GM13977 (cell line): ENCODE results near the gene ABCD1.

ENCODE experiments used
- DNase-seq: peaks from one replicate; pipeline ENCODE4 v3.0.0; 2012; ENCODE audit warnings: low spot score
- in situ Hi-C: fragments of 300-500 bp; cut with MboI; formaldehyde crosslinking; loops from one replicate; pipeline ENCODE4 v1.12.0; 2022; ENCODE audit warnings: low sequenced_read_pairs, low pct_unique_long_range_greater_than_20kb, mixed read lengths, inconsistent platforms; ENCODE audit not compliant: unreplicated experiment
- TF ChIP-seq, protein P1 (sequence below): IDR thresholded peaks from 2 replicates; pipeline ENCODE4 v1.5.1; 2012; ENCODE audit warnings: mild to moderate bottlenecking, control low read depth; ENCODE audit not compliant: insufficient read depth; ENCODE audit errors: extremely low read depth, missing control alignments

The ABCD1 gene

GRCh38 chrX:153774576-153775292 is 50.1 kb downstream of the ABCD1 start:
- in situ Hi-C loops = no loop called here
- no peak for DNase-seq
- TF ChIP-seq, protein P1, sequence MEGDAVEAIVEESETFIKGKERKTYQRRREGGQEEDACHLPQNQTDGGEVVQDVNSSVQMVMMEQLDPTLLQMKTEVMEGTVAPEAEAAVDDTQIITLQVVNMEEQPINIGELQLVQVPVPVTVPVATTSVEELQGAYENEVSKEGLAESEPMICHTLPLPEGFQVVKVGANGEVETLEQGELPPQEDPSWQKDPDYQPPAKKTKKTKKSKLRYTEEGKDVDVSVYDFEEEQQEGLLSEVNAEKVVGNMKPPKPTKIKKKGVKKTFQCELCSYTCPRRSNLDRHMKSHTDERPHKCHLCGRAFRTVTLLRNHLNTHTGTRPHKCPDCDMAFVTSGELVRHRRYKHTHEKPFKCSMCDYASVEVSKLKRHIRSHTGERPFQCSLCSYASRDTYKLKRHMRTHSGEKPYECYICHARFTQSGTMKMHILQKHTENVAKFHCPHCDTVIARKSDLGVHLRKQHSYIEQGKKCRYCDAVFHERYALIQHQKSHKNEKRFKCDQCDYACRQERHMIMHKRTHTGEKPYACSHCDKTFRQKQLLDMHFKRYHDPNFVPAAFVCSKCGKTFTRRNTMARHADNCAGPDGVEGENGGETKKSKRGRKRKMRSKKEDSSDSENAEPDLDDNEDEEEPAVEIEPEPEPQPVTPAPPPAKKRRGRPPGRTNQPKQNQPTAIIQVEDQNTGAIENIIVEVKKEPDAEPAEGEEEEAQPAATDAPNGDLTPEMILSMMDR = no peak

DNA sequence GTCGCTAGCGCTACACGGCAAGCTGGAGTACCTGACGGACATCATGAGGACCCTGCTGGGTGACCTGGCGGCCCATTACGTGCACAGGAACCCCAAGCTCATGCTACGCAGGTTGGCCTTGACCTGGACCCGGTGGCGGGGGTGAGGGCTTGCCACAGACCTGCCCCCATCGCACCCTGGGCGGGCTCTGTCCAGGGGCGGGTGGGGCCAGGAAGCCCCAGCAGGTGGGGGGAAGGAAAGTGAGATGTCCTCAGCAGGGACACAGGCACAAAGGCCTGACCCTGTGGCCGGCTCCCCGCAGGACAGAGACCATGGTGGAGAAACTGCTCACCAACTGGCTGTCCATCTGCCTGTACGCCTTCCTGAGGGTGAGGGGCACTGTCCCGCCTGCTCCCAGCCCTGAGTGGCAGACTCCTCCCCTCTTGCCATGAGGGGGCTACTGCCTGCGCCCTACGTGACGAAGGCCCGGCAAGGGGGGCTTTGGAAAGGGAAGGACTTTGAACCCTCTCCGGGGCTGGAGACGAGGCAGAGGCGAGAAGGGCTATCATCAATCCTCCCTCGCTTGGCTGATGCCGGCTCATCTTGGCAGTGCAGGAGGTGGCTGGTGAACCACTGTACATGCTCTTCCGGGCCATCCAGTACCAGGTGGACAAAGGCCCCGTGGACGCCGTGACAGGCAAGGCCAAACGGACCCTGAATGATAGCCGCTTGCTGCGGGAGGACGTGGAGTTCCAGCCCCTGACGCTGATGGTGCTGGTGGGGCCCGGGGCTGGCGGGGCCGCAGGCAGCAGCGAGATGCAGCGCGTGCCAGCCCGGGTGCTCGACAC is 50.9 kb downstream of the ABCD1 start:
- in situ Hi-C loops = no loop called here

DNA sequence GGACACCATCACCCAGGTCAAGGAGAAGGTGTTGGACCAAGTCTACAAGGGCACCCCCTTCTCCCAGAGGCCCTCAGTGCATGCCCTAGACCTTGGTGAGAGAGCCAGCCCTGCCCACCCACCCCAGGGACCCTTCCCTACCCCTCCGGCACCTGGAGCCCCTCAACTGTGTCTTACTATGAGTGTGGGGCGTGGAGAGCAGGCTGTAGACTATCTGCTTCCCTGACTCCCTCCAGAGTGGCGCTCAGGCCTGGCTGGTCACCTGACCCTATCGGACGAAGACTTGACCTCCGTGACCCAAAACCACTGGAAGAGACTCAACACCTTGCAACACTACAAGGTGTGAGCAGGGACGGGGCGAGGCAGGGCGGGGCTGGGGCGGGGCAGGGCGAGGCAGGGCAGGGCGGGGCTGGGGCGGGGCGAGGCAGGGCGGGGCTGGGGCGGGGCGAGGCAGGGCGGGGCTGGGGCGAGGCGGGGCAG is 51.5 kb downstream of the ABCD1 start:
- DNase-seq = no peak
- TF ChIP-seq, protein P1 = no peak
- in situ Hi-C loops = no loop called here

More for the DNA sequence above, 50.9 kb downstream of the ABCD1 start:
- no peak for DNase-seq
- TF ChIP-seq, protein P1 = no peak

DNA sequence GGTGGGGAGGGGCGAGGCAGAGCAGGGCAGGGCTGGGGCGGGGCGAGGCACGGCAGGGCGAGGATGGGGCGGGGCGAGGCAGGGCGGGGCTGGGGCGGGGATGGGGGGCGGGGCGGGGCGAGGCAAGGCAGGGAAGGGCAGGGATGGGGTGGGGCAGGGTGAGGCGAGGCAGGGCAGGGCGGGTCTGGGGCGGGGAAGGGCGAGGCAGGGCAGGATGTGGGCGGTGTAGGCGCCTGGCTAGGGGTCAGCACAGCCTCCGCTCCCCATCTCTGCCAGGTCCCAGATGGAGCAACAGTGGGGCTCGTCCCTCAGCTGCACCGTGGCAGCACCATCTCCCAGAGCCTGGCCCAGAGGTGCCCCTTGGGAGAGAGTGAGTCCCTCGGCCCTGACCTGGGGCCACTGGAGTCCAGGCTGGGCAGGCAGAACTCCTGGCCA is 52.0 kb downstream of the ABCD1 start:
- in situ Hi-C loops = no loop called here
- no peak for DNase-seq
- TF ChIP-seq, protein P1 = no peak

GRCh38 chrX:153777261-153778090 is 52.8 kb downstream of the ABCD1 start:
- DNase-seq = no peak
- in situ Hi-C loops = no loop called here
- TF ChIP-seq, protein P1 = no peak

DNA sequence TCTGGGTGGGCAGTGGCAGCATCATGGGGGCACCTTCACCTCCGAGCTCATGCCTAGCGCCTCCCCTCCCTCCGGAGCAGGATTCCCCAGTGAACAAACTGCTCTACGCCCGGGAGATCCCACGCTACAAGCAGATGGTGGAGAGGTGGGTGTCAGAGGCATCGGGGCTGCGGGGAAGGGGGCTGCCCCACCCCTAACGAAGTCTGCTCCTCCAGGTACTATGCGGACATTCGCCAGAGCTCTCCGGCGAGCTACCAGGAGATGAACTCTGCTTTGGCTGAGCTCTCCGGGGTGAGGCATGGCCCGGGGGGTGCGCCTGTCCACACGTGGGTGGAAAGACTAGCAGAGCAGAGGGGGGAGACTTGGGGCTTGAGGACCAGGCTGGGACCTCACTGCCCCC is 53.5 kb downstream of the ABCD1 start:
- in situ Hi-C loops = no loop called here
- no peak for DNase-seq

More for the DNA sequence above, 53.5 kb downstream of the ABCD1 start:
- TF ChIP-seq, protein P1 = no peak
